ENCODE results near the gene ABCC4.

GRCh38 chr13:95193509-95194230, 107.6 kb downstream of the ABCC4 start:
- TF ChIP-seq, protein P1, sequence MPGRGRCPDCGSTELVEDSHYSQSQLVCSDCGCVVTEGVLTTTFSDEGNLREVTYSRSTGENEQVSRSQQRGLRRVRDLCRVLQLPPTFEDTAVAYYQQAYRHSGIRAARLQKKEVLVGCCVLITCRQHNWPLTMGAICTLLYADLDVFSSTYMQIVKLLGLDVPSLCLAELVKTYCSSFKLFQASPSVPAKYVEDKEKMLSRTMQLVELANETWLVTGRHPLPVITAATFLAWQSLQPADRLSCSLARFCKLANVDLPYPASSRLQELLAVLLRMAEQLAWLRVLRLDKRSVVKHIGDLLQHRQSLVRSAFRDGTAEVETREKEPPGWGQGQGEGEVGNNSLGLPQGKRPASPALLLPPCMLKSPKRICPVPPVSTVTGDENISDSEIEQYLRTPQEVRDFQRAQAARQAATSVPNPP (IDR thresholded peaks at IDR 0.05; ENCODE audit: borderline replicate concordance, insufficient read depth, insufficient read length) = no peak
- TF ChIP-seq ZBTB40 (IDR thresholded peaks at IDR 0.05) = no peak
- no peak for TF ChIP-seq ZBTB40 (CRISPR knock-in tag; IDR thresholded peaks at IDR 0.05)
- no peak for TF ChIP-seq NBN (IDR thresholded peaks at IDR 0.05; ENCODE audit: low read depth)
- TF ChIP-seq POLR2AphosphoS2 (IDR thresholded peaks at IDR 0.05; ENCODE audit: low read length) = no peak
- no peak for TF ChIP-seq ZNF197 (CRISPR knock-in tag; IDR thresholded peaks at IDR 0.05; ENCODE audit: low read depth)
- TF ChIP-seq USF2 (CRISPR knock-in tag; IDR thresholded peaks at IDR 0.05) = no peak
- no peak for TF ChIP-seq EGR1 (conservative IDR thresholded peaks at IDR 0.05)
- no peak for TF ChIP-seq SRF (CRISPR knock-in tag; IDR thresholded peaks at IDR 0.05)
- no peak for TF ChIP-seq NCOA6 (IDR thresholded peaks at IDR 0.05)

Data from K562 (cell line).